Measurements from ENCODE around the gene GNPDA1. TPM values are rescaled to one million over a fixed set of nuclear protein-coding genes. Genes with fewer than 3 reads are reported as not detected.
"Not testable (repeated sequence)": the region's sequence is repeated elsewhere in the genome, so short reads cannot be mapped to it uniquely, and the experiment has no call there.

The GNPDA1 gene
- total and polyA plus RNA-seq, 10 of the 15 experiments (the other 5 are each of a cell fraction or from before 2014, with no cell fraction given): 1.0 to 11.9 (median 3.9) TPM

DNA sequence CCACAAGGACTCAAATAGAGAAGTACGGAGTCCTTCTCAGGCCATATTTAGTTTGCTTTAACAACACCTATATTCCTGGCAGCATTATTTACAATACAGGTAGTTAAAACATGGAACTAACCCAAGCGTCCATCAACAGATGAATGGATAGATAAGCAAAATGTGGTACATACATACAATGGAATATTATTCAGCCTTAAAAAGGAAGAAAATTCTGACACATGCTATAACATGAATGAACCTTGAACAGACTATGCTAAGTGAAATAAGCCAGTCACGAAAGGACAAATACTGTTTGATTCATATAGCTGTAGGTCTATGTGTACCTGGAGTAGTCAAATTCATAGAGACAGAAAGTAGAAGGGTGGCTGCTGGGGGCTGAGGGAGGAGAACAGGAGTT lies 24.8 kb upstream of the GNPDA1 start:
- intact Hi-C loops (cut with micrococcal nuclease; ENCODE audit: unreplicated experiment); in situ Hi-C loops (cut with MboI); H4K20me1 ChIP-seq (ENCODE audit: control insufficient read depth, insufficient read depth); BruUV-seq (replicated peaks); H3K4me1 ChIP-seq (ENCODE audit: control insufficient read depth, insufficient read depth, low read length); H3K9me3 ChIP-seq (replicated peaks; ENCODE audit: control insufficient read depth, insufficient read depth, low read length); H3K79me2 ChIP-seq (ENCODE audit: control insufficient read depth, insufficient read depth, low read length); H3K9ac ChIP-seq (ENCODE audit: control insufficient read depth, insufficient read depth, low read length); POLR2A ChIA-PET; H3K4me3 ChIP-seq; H3K27ac ChIP-seq (ENCODE audit: control insufficient read depth, insufficient read depth); FAIRE-seq; H2AFZ ChIP-seq (ENCODE audit: control insufficient read depth, low read depth, low read length); H3K4me2 ChIP-seq (ENCODE audit: control insufficient read depth, insufficient read depth); H3K36me3 ChIP-seq (ENCODE audit: control insufficient read depth in 2 of 2, insufficient read depth in 2 of 2, low read length in 1 of 2); DNase-seq (ENCODE audit: low read depth, low spot score); RAD21 ChIA-PET (ENCODE audit: unreplicated experiment); H3K27me3 ChIP-seq (replicated peaks in 1 of 2; ENCODE audit: control insufficient read depth in 2 of 2, insufficient read depth in 2 of 2, low read length in 1 of 2); CTCF ChIA-PET; ATAC-seq: not testable (repeated sequence)
- 47% methylated on average over 3 of the region's 3 CpGs for WGBS (ENCODE audit: insufficient coverage, insufficient replicate concordance, low lambda C conversion rate, missing lambda C conversion rate)
- SMC1A ChIA-PET (ENCODE audit: uncharacterized antibody, unreplicated experiment): interaction anchor here (0.6 kb wide), 1 partner anchor 12 kb away, joined by 3 read pairs; no protein-coding TSS in a partner anchor

DNA sequence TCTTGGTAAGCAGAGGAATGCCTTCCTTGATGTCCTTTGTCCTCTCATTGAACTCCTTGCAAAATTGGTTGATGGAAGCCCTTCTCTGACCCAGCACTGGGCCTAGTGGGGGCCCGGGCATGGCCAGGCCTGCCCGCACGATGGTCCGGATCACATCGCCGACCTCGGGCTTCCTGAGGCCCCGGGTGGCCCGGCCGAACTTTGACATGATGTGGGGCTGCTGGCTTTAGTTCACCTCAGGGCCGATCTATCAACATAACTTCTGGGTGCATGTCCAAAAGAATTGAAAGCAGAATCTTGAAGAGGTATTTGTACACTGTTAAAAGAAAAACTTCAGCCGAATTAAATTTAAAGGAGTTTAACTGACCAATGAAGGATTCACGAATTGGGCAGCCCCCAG lies 24.1 kb upstream of the GNPDA1 start:
- Histone ChIP-seq H3K4me3 (no peak overlapping the region), H3K9ac (ENCODE audit: control insufficient read depth, insufficient read depth, low read length) (no peak overlapping the region), H3K36me3 (ENCODE audit: control insufficient read depth in 2 of 2, insufficient read depth in 2 of 2, low read length in 1 of 2) (no peaks in the 10 kb centered on the region), H3K79me2 (ENCODE audit: control insufficient read depth, insufficient read depth, low read length) (no peaks in the 10 kb centered on the region), H3K27ac (ENCODE audit: control insufficient read depth, insufficient read depth) (no peak overlapping the region), H3K27me3 (replicated peaks in 1 of 2; ENCODE audit: control insufficient read depth in 2 of 2, insufficient read depth in 2 of 2, low read length in 1 of 2) (no peaks in the 10 kb centered on the region; a peak in 1 of 4 replicates), H3K4me2 (ENCODE audit: control insufficient read depth, insufficient read depth) (no peak overlapping the region), H4K20me1 (ENCODE audit: control insufficient read depth, insufficient read depth) (no peaks in the 10 kb centered on the region), H3K4me1 (ENCODE audit: control insufficient read depth, insufficient read depth, low read length) (no peaks in the 10 kb centered on the region), H2AFZ (ENCODE audit: control insufficient read depth, low read depth, low read length) (no peak overlapping the region), H3K9me3 (replicated peaks; ENCODE audit: control insufficient read depth, insufficient read depth, low read length) (no peaks in the 10 kb centered on the region)
- TF ChIP-seq, protein P1, sequence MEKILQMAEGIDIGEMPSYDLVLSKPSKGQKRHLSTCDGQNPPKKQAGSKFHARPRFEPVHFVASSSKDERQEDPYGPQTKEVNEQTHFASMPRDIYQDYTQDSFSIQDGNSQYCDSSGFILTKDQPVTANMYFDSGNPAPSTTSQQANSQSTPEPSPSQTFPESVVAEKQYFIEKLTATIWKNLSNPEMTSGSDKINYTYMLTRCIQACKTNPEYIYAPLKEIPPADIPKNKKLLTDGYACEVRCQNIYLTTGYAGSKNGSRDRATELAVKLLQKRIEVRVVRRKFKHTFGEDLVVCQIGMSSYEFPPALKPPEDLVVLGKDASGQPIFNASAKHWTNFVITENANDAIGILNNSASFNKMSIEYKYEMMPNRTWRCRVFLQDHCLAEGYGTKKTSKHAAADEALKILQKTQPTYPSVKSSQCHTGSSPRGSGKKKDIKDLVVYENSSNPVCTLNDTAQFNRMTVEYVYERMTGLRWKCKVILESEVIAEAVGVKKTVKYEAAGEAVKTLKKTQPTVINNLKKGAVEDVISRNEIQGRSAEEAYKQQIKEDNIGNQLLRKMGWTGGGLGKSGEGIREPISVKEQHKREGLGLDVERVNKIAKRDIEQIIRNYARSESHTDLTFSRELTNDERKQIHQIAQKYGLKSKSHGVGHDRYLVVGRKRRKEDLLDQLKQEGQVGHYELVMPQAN (conservative IDR thresholded peaks at IDR 0.05): no peak
- TF ChIP-seq CHD2 (IDR thresholded peaks at IDR 0.05; ENCODE audit: borderline replicate concordance, low read depth, low read length) (no peak), RAD21 (IDR thresholded peaks at IDR 0.05; ENCODE audit: insufficient read depth, low read depth, low read length) (no peak), STAT3 (IDR thresholded peaks at IDR 0.05; ENCODE audit: low read depth, low read length) (no peak), NBN (IDR thresholded peaks at IDR 0.05) (no peak), CEBPB (IDR thresholded peaks at IDR 0.05; ENCODE audit: borderline replicate concordance in 1 of 2, low read depth in 2 of 2, low read length in 2 of 2) (no peak)
- TF ChIP-seq, protein P2, sequence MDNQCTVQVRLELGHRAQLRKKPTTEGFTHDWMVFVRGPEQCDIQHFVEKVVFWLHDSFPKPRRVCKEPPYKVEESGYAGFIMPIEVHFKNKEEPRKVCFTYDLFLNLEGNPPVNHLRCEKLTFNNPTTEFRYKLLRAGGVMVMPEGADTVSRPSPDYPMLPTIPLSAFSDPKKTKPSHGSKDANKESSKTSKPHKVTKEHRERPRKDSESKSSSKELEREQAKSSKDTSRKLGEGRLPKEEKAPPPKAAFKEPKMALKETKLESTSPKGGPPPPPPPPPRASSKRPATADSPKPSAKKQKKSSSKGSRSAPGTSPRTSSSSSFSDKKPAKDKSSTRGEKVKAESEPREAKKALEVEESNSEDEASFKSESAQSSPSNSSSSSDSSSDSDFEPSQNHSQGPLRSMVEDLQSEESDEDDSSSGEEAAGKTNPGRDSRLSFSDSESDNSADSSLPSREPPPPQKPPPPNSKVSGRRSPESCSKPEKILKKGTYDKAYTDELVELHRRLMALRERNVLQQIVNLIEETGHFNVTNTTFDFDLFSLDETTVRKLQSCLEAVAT (IDR thresholded peaks at IDR 0.05): no peak
- TF ChIP-seq, protein P3, sequence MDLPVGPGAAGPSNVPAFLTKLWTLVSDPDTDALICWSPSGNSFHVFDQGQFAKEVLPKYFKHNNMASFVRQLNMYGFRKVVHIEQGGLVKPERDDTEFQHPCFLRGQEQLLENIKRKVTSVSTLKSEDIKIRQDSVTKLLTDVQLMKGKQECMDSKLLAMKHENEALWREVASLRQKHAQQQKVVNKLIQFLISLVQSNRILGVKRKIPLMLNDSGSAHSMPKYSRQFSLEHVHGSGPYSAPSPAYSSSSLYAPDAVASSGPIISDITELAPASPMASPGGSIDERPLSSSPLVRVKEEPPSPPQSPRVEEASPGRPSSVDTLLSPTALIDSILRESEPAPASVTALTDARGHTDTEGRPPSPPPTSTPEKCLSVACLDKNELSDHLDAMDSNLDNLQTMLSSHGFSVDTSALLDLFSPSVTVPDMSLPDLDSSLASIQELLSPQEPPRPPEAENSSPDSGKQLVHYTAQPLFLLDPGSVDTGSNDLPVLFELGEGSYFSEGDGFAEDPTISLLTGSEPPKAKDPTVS (IDR thresholded peaks at IDR 0.05; ENCODE audit: low read depth, low read length): no peak
- TF ChIP-seq, protein P4, sequence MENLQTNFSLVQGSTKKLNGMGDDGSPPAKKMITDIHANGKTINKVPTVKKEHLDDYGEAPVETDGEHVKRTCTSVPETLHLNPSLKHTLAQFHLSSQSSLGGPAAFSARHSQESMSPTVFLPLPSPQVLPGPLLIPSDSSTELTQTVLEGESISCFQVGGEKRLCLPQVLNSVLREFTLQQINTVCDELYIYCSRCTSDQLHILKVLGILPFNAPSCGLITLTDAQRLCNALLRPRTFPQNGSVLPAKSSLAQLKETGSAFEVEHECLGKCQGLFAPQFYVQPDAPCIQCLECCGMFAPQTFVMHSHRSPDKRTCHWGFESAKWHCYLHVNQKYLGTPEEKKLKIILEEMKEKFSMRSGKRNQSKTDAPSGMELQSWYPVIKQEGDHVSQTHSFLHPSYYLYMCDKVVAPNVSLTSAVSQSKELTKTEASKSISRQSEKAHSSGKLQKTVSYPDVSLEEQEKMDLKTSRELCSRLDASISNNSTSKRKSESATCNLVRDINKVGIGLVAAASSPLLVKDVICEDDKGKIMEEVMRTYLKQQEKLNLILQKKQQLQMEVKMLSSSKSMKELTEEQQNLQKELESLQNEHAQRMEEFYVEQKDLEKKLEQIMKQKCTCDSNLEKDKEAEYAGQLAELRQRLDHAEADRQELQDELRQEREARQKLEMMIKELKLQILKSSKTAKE (IDR thresholded peaks at IDR 0.05; ENCODE audit: low read depth, poor library complexity, severe bottlenecking): no peak
- no TSS peak for BruUV-seq (replicated peaks)
- no peak for FAIRE-seq
- POLR2A ChIA-PET: no interaction called here
- DNase-seq (ENCODE audit: low read depth, low spot score): no peak
- in situ Hi-C loops (cut with MboI) (no loop called here), intact Hi-C loops (cut with micrococcal nuclease; ENCODE audit: unreplicated experiment) (no loop called here)
- WGBS (ENCODE audit: insufficient coverage, insufficient replicate concordance, low lambda C conversion rate, missing lambda C conversion rate): 60% methylated on average over 13 of the region's 13 CpGs
- SMC1A ChIA-PET (ENCODE audit: uncharacterized antibody, unreplicated experiment): no interaction called here
- RAD21 ChIA-PET (ENCODE audit: unreplicated experiment): no interaction called here
- no peak for ATAC-seq
- CTCF ChIA-PET: no interaction called here

Measured in GM12878 (cell line).